Mesodermal cell (in vitro differentiated cells): ENCODE data around the gene DKKL1. TPM values are rescaled to one million over a fixed set of nuclear protein-coding genes. Genes with fewer than 3 reads are reported as not detected.
"Not testable (repeated sequence)": the region's sequence is repeated elsewhere in the genome, so short reads cannot be mapped to it uniquely, and the experiment has no call there.

Source experiments
- H3K27ac ChIP-seq: 2 replicates; pipeline ENCODE4 v1.7.0; 2013; ENCODE audit warnings: mild to moderate bottlenecking, low read depth, low read length, moderate library complexity; ENCODE audit not compliant: severe bottlenecking
- H3K36me3 ChIP-seq: 2 replicates; pipeline ENCODE4 v1.7.1; 2013; ENCODE audit warnings: mild to moderate bottlenecking, low read length, moderate library complexity; ENCODE audit not compliant: control insufficient read depth, insufficient read depth
- H3K4me1 ChIP-seq: one replicate; pipeline ENCODE4 v1.7.1; 2013; ENCODE audit warnings: mild to moderate bottlenecking, low read length; ENCODE audit not compliant: insufficient read depth, control insufficient read depth, poor library complexity, severe bottlenecking
- H3K4me3 ChIP-seq: 2 replicates; pipeline ENCODE4 v1.7.0; 2013; ENCODE audit warnings: low read length, control low read depth, mild to moderate bottlenecking; ENCODE audit not compliant: insufficient read depth, poor library complexity, severe bottlenecking; ENCODE audit errors: extremely low read depth
- H3K9me3 ChIP-seq: 2 replicates; pipeline ENCODE4 v1.7.1; 2013; ENCODE audit warnings: mild to moderate bottlenecking, low read length, moderate library complexity; ENCODE audit not compliant: control insufficient read depth
- WGBS, 2 experiments: methylation state at CpG; one replicate each; pipeline ENCODE4 v1.1.5; 2013; ENCODE audit warnings: missing lambda C conversion rate in 2 of 2; ENCODE audit not compliant: insufficient coverage in 2 of 2; 5-methylcytosine and 5-hydroxymethylcytosine counted together
- polyA plus RNA-seq, 2 experiments: library from polyadenylated mRNA; stranded (reverse); fragments of 50-300 nt; gene quantifications; one replicate each; pipeline ENCODE4 v1.2.3, GENCODE V29; 2013

DKKL1 gene
- polyA plus RNA-seq (2013, experiment 1 of 2), result 4.1 TPM
- polyA plus RNA-seq (2013, experiment 2 of 2), result 4.0 TPM

DNA sequence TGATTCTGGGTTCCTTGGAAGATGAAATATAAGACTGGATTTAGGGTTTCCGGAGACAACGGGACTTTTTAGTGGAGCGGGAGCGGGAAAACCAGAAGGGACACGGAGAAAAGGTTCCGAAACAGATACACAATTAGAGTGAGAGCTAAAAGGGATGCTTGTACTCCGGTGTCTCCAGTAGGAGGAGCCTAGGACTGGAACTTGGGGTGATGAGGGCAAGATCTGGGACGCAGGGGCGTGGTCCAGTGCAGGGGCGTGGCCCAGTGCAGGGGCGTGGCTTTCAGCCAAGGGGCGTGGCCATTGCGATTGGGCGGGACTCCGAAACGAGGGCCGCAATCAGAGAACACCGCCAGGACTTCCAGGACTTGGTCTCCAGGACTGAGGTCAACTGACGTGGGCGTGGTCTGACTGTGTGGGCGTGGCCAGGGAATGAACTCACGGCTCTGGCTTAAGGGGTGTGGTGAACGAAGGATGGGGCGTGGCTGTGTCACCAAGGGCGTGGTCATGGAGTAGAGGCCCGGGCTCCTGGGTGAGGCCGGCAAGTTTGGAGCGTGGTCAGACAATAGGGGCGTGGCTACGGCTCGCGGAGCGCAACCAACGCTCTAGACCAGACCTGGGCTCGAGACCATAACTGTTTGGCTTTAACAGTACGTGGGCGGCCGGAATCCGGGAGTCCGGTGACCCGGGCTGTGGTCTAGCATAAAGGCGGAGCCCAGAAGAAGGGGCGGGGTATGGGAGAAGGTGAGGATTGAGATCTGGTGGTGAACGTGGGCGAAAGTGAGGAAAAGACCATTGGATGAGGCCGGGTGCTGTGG is at the start of gene DKKL1:
TSS of gene DKKL1 (plus strand) at position 610 of the 815 bp plus-strand sequence. CDS start at position 732, 122 bp downstream.
- Histone ChIP-seq H3K27ac (peak within 1 kb of the TSS; percentile 97), H3K4me3 (peak within 1 kb of the TSS; percentile 91), H3K36me3 (peaks cover 21% of the 10 kb centered on the region), H3K4me1 (peaks cover 10% of the 10 kb centered on the region), H3K9me3 (no peaks in the 10 kb centered on the region)
- 2 to 3% methylated on average over 41 to 42 of the region's 46 CpGs for WGBS, 2 experiments

- Histone ChIP-seq H3K27ac (no peak overlapping the region), H3K4me3 (no peak overlapping the region), H3K9me3 (no peaks in the 10 kb centered on the region), H3K36me3 (peaks cover 20% of the 10 kb centered on the region), H3K4me1 (no peaks in the 10 kb centered on the region)
- WGBS, 2 experiments, result 100% methylated on average over 1 of the region's 1 CpG
Observed at GRCh38 chr19:49315111-49315510, 48.6 kb upstream of the DKKL1 start.

GRCh38 chr19:49316284-49316683 is 47.4 kb upstream of the DKKL1 start:
- no peak overlapping the region for H3K27ac ChIP-seq
- no peaks in the 10 kb centered on the region for H3K9me3 ChIP-seq
- no peak overlapping the region for H3K4me3 ChIP-seq
- peaks cover 10% of the 10 kb centered on the region for H3K36me3 ChIP-seq
- H3K4me1 ChIP-seq, result no peaks in the 10 kb centered on the region

DNA sequence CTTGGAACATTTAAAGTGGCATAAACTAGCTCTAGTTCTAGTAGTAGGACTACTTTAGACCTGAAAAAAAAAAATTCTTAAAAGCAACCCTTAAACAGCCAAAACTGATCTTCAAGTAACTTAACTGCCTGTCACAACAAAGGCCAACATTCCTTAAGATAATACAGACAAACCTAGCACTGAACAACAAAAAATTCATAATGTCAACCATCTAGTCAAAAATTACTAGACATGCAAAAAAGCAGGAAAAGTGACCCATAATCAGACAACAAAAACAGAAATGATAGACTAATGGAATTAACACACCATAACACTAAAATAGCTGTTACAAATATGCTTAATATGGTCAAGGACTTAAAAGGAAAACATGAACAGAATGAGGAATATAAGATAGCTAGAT is 45.4 kb upstream of the DKKL1 start:
- H3K27ac ChIP-seq, result no peak overlapping the region
- no peak overlapping the region for H3K4me3 ChIP-seq
- peaks cover 5% of the 10 kb centered on the region for H3K36me3 ChIP-seq
- no peaks in the 10 kb centered on the region for H3K4me1 ChIP-seq
- no peaks in the 10 kb centered on the region for H3K9me3 ChIP-seq

GRCh38 chr19:49324801-49325576 is 38.7 kb upstream of the DKKL1 start, which contains the start of gene SLC6A16:
TSS of gene SLC6A16 (minus strand) at chr19:49325191. CDS start at chr19:49311347, 13,844 bp downstream.
- 94 to 97% methylated on average over 28 to 30 of the region's 38 CpGs for WGBS, 2 experiments
- Histone ChIP-seq H3K36me3 (peaks cover 27% of the 10 kb centered on the region), H3K4me3 (no peak within 1 kb of the TSS), H3K4me1 (no peaks in the 10 kb centered on the region), H3K9me3 (no peaks in the 10 kb centered on the region), H3K27ac (no peak within 1 kb of the TSS)

- H3K4me3 ChIP-seq, H3K9me3 ChIP-seq, H3K27ac ChIP-seq, H3K4me1 ChIP-seq: not testable (repeated sequence)
- H3K36me3 ChIP-seq, result peaks cover 28% of the 10 kb centered on the region
- WGBS, 2 experiments, result 97 to 98% methylated on average over 8 to 11 of the region's 13 CpGs
Observed at GRCh38 chr19:49325756-49326155, 37.9 kb upstream of the DKKL1 start.

DNA sequence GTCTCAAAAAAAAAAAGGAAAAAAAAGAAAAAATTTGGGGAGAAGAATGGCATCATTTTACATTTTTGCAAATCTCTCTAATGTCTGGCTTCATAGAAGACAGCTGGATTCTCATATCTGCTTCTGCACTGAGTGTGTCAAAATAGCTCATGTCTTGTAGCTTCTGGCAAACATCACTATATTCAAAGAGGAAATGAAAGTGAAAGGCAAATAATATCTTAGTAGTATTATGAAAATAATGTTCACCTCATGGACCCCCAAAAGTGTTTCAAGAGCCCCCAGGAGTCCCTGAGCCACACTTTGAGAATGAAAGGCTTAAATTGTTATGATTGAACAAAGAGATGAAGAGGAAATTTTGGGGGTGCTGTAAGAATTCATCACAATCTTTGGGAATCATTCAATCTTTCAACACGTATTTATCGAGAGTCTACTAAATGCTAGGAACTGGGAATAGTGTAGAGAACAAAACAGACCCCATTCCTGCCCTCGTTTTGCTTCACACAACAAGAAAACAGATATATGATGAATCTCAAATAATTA is 37.4 kb upstream of the DKKL1 start:
- no peaks in the 10 kb centered on the region for H3K4me1 ChIP-seq
- no CpG with 5 or more reads among the region's 3 CpGs for WGBS, 2 experiments
- H3K4me3 ChIP-seq, result no peak overlapping the region
- no peaks in the 10 kb centered on the region for H3K9me3 ChIP-seq
- H3K36me3 ChIP-seq, result peaks cover 32% of the 10 kb centered on the region
- H3K27ac ChIP-seq, result no peak overlapping the region

GRCh38 chr19:49327878-49328544 is 35.7 kb upstream of the DKKL1 start:
- Histone ChIP-seq H3K36me3 (peaks cover 27% of the 10 kb centered on the region), H3K27ac (no peak overlapping the region), H3K4me3 (no peak overlapping the region), H3K9me3 (no peaks in the 10 kb centered on the region), H3K4me1 (no peaks in the 10 kb centered on the region)
- WGBS, 2 experiments, result 40 to 67% methylated on average over 2 of the region's 2 CpGs

GRCh38 chr19:49328741-49329140 is 34.9 kb upstream of the DKKL1 start:
- H3K4me3 ChIP-seq, result no peak overlapping the region
- H3K4me1 ChIP-seq, result peaks cover 4% of the 10 kb centered on the region
- H3K36me3 ChIP-seq, result peaks cover 27% of the 10 kb centered on the region
- 100% methylated on average over 1 of the region's 2 CpGs; no CpG with 5 or more reads in 1 of the 2 experiments for WGBS, 2 experiments
- no peaks in the 10 kb centered on the region for H3K9me3 ChIP-seq
- no peak overlapping the region for H3K27ac ChIP-seq

DNA sequence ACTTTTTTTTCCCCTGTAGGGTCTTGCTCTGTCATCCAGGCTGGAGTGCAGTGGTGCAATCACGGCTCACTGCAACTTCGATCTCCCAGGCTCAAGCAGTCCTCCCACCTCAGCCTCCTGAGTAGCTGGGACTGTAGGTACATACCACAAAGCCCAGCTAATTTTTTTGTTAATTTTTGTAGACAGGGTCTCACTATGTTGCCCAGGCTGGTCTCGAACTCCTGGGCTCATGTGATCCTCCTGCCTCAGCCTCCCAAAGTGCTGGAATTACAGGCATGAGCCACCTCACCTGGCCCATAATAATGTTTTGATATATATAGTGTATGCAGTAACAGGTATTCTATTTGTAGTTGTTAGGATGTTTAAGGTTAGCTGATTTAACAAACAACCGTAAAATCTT is 32.5 kb upstream of the DKKL1 start:
- H3K4me1 ChIP-seq, H3K9me3 ChIP-seq, H3K4me3 ChIP-seq, H3K27ac ChIP-seq: not testable (repeated sequence)
- 100% methylated on average over 1 of the region's 4 CpGs; no CpG with 5 or more reads in 1 of the 2 experiments for WGBS, 2 experiments
- peaks cover 27% of the 10 kb centered on the region for H3K36me3 ChIP-seq
